ENCODE results near the gene ZFX.
"Not testable (repeated sequence)": the region's sequence is repeated elsewhere in the genome, so short reads cannot be mapped to it uniquely, and the experiment has no call there.

The ZFX gene

DNA sequence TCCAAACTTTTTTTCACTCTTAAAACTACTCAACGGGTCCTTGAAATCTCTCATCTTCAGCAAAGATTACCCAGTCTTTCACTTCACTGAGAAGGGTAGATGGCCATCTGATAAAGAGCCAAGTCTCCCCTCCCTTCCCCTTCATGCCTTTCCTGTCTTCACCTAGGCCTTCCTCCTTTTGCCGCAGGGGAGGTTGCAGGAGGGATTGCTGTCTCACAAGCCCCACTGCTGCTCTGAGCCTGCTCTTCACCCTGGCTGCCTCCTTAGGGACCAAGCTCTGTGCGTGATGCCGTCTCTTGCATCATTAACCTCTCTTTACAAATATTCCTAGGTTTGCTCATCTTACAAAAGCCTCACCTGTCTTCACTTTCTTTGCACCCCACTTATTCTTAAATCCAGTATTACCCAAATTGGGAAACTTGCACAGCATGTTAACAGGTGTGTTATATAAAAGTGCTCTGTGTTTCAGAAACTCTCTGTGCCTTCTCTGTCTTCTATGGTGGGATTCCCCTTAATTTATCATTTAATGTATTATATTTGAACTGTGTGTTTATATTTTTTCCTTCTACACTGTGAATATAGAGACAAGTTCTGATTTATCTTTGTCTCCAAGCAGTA is 3.8 kb downstream of the ZFX start:
- DNase-seq = no peak

DNA sequence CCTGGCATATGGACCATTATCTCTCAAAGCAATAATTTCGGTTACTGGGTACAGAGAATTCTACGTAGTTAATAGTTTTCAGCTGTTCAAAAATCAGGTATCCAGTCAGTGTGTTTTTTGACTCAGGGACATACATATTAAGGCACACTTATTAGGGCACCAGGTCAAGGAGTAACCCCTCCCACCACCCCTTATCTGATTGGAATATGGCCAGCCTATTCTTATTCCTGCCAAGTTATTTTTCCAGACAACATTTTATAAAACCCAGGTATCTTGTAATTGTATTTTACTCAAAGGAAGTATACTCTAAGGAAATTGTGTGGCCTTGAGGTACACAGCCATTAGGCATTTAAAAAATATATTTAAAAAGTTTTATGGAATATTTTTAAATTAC is 4.3 kb downstream of the ZFX start:
- DNase-seq = no peak

DNA sequence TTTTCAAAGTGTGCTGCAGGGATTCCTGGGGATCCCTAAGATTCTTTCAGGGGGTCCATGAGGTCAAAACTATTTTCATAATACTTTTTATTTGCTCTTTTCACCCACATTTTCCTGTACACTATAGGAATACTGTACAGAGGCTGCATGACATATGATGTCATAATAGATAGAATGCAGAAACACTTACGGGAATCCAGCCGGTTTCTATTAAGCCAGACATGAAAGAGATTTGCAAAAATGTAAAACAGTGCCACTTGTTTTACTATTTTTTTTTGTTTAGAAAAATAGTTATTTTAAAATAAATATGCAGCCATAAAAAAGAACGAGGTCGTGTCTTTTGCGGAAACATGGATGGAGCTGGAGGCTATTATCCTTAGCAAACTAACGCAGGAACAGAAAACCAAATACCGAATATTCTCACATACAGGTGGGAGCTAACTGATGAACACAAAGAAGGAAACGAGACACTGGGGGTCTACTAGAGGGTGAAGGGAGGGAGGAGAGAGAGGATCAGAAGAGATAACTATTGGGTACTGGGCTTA is 5.0 kb downstream of the ZFX start:
- DNase-seq = no peak

DNA sequence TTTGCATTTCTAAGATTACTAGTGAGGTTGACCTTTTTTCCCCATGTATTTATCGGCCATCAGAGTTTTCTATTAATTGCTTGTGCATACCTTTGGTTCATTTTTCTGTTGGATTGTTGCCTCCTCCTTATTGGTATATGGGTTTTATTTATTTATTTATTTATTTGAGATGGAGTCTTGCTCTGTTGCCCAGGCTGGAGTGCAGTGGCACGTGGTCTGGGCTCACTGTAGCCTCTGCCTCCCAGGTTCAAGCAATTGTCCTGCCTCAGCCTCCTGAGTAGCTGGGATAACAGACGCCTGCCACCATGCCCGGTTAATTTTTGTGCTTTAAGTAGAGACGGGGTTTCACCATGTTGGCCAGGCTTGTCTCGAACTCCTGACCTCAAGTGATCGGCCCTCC is 6.2 kb downstream of the ZFX start:
- DNase-seq = not testable (repeated sequence)

DNA sequence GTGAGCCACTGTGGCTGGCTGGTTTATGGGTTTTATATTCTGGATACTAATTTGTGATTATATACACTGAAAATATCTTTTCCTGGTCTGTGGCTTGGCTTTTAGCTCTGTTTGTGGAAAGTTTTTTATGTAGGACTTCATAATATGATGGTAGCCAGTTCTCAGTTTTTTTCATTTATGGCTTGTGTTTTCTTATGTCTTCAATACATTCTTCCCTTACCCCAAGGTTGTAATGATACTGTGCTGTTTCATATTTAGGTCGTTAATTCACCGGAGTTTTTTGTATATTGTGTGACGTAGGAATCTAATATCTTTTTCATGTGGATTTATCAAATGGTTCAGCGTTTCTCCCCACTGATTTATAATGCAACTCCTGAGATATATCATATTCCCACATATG is 6.6 kb downstream of the ZFX start:
- DNase-seq = no peak

DNA sequence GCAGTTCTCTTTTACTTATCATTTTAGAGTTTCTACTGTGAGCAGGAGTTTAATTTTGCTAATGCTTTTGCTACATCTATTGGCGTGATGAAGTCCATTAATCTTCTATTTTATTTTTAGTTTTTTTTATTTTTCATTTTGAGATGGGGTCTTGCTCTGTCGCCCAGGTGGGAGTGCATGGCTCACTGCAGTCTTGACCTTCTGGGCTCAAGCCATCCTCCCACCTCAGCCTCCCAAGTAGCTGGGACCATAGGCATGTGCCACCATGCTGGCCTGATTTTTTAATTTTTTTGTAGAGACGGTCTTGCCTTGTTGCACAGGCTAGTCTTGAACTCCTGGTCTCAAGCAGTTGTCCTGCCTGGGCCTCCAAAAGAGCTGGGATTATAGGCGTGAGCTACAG is 9.4 kb downstream of the ZFX start:
- no peak for DNase-seq

DNA sequence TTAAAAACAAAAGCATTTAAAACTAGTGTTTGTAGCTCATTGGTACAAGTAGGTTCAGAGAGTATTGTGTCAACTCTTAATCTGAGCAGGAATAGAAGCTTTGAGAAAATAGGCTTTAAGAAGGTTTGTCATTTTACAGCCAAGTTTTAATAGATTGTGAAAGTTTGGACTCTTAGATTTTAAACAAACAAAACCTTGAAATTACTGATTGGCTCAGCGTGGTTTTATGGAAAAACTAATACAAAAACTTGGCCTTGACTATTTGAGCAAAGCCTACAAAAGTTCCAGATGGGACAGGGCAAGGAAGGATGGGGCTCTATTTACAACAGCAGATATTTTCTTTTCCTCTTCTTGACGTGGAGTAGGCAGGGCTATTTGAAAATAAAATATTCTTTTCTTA is 16.5 kb downstream of the ZFX start:
- DNase-seq = no peak

DNA sequence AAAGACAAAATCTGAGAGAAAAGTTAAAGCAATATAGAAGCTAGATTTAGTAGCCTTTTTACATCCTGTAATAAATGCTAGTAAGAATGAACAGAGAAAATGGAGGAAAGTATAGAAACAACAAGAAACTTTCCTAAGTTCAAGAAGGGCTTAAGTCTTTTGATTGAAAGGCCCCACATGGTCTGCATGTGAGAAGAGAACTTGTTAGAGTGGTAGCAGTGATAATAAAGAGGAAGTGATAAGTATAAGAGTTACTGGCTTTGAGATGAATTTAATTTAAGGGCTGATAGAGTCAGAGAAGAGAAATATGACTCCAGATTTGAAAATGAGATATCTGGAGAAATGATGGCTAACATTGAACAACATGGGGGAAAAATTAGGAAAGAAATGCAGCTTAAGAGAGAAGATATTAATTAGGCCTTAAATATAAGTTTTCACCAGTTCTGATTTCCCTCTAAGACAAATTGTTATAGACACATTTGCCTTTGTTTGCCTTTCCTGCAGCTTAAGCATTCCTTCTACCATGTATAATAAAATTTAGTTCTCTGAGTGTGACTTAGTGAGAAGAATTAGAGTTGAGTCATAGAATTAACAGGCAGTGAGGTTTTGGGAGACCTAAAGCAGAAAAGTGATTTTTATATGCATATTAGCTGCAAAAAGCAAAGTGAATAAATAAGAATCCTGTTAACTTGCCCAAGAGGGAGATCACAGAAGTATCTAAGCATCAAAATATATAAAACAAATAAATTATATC is 18.4 kb downstream of the ZFX start:
- DNase-seq = no peak

DNA sequence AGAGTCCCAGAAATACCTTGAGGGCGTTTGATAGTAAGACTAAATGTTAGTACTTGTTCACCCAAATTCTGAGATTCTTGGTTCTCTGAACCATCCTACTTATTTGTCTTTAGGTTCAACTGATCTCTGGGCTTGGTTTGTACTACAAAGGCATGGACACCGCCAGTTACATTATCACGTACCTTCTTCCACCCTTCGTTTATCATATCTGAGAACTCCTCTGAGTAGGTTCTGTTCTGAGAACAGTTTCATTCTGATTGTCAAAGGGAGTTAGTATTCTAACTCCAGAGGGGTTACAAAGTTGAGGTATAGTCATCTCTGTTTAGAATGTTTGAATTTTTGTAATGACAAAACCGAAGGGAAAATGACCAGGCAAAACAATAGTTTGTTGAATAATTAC is 19.3 kb downstream of the ZFX start:
- no peak for DNase-seq

DNA sequence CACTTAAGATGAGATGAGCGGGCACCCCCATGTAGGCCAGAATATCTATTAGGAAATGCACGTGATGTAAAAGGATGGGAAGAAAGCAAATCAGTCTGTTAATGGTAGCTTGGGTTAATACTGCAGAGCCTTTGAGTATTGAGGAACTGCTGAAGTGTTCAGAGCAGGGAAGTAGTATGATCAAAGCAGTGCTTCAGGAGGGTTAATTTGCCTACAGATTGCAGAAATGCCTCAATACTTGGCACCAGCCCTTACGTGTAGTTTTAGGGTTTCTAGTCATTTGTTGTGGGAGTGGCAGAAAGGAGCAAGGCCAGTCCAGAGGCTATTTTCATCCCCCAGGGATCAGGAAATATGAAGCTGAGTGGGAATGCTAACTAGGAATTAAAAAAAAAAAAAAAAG is 19.7 kb downstream of the ZFX start:
- DNase-seq = no peak

DNA sequence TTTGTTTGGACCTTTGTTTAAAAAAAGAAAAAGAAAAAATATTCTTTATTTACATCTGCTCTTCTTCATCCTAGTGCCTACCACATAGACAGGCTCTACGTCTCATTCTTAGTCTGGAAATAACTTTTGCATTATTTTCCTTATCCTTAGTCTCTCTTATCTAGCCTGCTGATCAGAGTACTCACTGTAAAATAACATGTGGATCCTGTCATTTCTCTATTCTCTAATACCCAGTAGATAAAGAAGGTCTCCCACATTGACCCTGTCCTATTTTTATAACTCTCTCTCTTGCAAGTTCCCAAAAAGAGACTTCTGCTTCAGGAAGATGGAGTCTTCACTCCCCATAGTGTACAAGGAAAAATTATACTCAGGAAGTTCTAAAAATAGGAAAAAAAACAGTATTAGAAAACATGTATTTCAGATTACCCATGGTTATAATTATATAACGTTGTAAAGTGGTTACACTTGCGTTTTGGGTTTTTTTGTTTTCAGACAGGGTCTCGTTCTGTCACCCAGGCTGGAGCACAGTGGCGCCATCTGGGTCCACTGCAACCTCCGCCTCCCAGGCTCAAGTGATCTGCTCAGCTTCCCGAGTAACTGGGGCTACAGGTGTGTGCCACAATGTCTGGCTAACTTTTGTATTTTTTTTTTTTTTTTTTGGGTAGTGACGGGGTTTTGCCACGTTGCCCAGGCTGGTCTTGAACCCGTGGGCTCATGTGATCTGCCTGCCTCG is 23.8 kb downstream of the ZFX start:
- no peak for DNase-seq

DNA sequence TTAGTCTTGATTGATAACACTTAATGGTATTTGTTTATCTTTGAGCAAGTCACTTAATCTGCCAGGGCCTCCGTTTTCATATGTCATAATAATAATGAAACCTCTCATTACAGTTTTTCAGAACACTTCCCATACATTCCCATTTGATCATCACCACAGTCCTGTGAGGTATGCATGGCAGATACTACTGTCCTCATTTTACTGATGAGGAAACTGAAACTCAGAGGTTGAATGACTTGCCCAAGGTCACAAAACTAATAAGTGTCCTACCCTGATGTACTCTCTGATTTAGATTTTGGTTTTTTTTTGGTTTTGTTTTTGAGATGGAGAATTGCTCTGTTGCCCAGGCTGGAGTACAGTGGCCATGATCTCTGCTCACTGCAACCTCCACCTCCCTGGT is 25.7 kb downstream of the ZFX start:
- DNase-seq = no peak

DNA sequence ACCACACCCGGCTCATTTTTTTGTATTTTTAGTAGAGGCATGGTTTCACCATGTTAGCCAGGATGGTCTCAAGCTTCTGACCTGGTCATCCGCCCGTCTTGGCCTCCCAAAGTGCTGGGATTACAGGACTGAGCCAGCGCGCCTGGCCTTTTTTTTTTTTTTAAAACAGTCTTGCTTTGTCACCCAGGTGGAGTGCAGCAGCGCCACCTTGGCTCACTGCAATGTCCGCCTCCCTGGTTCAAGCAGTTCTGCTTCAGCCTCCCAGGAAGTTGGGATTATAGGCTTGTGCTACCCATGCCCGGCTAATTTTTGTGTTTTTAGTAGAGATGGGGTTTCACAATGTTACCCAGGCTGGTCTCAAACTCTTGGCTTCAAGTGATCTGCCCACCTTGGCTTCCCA is 28.9 kb downstream of the ZFX start:
- no peak for DNase-seq

DNA sequence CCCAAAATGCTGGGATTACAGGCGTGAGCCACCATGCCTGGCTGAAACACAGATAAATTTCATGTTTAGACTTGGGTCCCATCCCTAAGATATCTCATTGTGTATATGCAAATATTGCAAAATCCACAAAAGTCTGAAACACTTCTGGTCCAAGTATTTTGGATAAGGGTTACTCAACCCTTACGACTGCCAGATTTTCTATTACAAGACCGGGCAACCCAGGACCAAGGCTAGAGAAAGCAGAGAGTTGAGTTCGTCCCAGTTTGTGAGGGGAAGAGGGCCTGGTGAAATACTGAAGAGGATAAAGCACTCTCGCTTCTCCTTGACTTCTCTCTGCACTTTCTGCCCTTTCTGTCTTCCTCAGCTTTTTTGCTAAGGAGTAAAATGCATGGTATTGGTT is 34.5 kb downstream of the ZFX start:
- no peak for DNase-seq

DNA sequence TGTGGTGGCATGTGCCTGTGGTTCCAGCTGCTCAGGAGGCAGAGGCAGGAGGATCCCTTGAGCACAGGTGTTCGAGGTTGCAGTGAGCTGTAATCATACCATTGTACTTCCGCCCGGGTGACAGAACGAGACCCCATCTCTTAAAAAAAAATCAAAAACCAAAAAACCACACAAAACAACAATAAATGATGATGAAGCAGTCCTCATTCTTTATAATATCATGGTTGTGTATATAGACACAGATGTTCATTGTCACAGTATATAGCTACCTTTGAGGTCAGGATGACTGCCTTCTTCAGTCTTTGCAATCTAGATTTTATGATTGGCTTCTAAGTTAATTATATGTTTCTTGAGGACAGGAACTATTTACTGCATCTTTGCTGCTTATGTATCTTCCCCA is 37.0 kb downstream of the ZFX start:
- no peak for DNase-seq

DNA sequence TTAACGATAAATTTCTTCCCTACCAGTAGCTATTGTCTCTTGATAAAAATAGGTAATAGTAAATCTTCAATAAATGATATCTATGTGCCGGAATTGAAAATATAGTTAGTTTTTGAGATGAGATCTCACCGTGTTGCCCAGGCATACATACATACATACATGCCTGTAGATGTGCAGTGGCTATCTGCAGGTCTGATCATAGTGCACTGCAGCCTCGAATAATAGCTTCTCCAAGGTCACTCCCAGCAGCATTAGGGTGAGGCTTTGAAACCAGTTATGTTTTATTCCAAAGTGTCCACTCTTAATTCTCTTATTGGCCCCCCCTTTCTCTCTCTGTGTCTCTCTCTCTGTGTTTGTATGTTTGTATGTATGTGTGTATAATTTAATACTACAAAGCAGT is 37.5 kb downstream of the ZFX start:
- no peak for DNase-seq

DNA sequence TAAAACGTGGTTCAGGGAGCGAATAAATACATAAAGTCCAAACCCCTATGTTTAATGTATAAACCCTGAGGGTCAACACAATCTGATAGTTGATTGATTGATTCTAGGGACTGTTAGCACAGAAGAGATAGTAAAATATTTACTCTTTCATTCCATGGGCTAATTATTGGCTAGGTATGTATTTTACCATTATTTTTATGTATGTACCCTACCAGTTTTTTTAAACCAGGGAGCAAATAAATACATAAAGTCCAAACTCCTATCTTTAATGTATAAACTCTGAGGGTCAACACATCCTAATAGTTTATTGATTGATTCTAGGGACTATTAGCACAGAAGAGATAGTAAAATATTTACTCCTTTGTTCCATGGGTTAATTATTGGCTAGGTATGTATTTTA is 40.0 kb downstream of the ZFX start:
- no peak for DNase-seq

DNA sequence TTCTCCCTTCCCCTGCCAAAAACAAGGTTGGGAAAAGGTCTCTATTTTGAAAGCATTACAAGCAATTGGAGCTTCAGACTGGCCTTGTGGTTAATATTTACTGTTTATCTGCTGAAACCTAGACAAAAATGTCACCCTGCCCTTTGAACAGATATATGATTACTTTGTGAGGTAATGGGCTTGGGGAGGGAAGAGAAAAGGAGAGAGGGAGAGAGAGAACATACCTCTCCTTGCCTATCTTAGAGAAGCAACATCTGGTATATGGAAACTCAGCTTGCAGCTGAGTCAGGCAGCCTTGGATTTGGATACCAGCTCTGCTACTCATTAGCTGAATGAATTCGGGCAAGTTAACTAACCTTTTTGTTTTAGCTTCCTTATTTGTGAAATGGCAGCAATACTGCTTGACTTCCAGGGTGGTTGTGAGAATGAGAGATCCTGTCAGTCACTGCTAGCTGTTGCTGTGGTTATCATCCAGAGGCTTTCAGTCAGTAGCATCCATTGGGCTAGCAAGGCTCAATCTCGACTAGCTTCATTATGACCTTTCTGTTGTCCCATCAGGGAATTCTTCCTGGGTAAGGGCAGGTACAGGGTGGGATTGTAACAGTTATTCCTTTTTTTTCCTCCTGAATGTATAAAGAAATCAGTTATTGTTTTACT is 41.1 kb downstream of the ZFX start:
- DNase-seq = no peak

DNA sequence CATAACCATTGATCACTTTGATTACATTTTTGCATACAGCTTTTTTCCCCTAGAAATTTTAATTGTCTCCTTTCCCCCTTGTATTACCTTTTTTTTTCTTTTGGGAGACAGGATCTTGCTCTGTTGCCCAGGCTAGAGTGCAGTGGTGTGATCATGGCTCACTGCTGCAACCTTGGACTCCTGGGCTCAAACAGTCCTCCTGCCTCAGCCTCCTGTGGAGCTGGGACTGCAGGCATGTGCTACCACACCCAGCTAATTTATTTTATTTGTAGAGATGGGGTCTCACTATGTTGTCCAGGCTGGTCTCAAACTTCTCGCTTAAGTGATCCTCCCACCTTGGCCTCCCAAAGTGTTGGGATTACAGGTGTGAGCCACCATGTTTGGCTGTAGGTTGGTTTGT is 47.0 kb downstream of the ZFX start:
- no peak for DNase-seq

DNA sequence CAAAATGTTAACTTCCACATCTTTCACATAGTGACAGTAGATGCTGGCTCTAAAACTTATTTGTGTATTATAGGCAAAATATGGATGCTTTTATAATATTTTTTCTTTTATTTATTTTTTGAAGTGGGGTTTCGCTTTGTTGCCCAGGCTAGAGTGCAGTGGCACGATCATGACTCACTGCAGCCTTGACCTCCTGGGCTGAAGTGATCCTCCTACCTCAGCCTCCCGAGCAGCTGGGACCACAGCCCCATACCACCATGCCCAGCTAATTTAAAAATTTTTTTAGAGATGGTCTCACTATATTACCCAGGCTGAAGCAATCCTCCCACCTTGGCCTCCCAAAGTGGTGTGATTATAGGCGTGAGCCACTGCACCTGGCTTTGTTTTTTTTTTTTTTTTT is 48.6 kb downstream of the ZFX start:
- DNase-seq = no peak

DNA sequence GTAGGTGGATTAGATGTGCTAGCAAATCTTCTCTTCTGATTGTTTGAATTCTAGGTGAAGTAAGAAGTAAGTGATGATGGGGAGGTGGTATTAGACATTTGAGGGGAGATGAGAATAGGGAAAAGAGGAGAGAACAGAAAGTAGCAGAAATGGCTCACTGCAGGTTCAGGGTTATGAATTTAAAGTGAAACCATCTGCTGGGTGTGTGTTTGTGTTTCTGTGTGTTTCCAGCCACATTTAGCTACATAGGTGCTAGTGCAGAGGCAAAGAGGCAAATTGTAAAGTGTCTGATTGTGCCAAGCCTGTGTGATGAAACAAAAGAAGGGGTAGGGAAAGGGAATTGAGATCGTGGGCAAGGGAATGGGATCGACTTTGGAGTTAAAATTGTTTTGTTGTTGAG is 50.6 kb downstream of the ZFX start:
- DNase-seq = no peak

DNA sequence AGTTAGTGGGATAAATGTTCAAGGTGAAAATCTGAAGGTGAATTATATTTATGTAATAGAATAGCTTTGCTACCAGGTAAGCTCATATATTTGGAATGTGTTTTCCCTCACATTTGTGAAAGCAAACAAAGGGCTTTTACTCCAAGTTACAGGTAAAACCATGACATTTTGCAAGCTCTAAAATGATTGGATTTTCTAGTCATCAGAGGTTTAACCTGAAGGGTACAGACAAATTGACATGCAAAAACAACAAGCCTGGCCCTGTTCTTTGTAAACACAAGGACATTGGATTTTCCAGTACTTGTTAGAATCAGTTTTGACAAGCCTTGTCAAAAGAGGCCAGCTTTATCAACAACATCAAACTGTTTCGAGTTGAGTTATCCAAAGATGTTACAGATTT is 51.7 kb downstream of the ZFX start:
- DNase-seq = no peak

DNA sequence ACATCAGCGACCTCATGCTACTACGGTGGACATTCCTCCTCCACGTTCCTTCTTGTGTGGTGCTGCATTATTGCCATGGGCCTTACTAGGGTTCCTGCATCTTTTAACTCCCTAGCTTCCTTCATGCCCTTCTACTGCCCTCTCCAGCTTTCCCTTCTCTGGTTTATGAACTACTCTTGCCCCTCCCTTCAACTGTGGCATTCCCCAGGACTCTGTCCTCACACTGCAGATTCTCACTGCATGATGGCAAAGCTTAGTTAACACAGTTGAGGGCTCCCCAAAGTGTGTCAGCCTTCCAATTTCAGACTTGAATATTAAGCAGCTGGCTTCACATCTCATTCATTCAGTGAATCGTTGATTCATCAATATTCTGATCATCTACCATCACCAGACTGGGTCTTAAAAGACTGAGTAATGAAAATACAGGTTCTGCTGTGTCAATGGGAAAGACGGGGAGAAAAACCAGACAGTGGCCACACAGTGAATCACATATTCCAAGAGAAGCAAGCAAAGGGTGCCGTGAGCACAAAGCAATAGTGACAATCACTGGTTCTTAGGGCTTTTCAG is 53.0 kb downstream of the ZFX start:
- no peak for DNase-seq
